ENCODE results near the gene GPR156. TPM values are rescaled to one million over a fixed set of nuclear protein-coding genes. Genes with fewer than 3 reads are reported as not detected.

Gene GPR156
- total RNA-seq, 2 donors from 2014 or later: 0.46 to 3.0 TPM

DNA sequence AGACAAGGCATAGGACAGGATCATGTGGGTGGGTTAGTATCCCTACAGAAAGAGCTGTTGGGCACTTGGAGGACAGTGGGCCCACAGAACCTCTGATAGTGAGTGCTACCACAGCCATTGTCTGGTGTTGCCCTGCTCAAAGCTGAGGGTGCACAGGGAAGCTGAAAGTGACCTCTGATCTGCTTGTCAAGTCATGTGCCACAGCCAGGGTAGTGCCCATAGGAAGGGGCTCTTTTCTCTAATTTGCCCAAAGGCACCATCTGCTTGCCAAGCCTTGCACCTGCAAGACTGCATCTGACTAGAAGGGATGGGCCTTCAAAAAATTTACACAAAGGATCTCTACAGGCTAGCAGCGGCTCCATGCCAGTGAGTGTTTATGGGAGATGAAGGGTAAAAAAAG lies 103.4 kb downstream of the GPR156 start:
- Histone ChIP-seq H3K36me3 (no peaks in the 10 kb centered on the region), H3K4me3 (no peak overlapping the region), H3K9me3 (no peaks in the 10 kb centered on the region), H3K27ac (no peak overlapping the region), H3K4me1 (replicated peaks) (no peaks in the 10 kb centered on the region), H3K27me3 (replicated peaks; ENCODE audit: insufficient read depth) (no peaks in the 10 kb centered on the region)
- 79% methylated on average over 1 of the region's 1 CpG for WGBS
- no peak for TF ChIP-seq POLR2A (IDR thresholded peaks at IDR 0.05)
- TF ChIP-seq POLR2AphosphoS5 (IDR thresholded peaks at IDR 0.05): no peak
- TF ChIP-seq, protein P1, sequence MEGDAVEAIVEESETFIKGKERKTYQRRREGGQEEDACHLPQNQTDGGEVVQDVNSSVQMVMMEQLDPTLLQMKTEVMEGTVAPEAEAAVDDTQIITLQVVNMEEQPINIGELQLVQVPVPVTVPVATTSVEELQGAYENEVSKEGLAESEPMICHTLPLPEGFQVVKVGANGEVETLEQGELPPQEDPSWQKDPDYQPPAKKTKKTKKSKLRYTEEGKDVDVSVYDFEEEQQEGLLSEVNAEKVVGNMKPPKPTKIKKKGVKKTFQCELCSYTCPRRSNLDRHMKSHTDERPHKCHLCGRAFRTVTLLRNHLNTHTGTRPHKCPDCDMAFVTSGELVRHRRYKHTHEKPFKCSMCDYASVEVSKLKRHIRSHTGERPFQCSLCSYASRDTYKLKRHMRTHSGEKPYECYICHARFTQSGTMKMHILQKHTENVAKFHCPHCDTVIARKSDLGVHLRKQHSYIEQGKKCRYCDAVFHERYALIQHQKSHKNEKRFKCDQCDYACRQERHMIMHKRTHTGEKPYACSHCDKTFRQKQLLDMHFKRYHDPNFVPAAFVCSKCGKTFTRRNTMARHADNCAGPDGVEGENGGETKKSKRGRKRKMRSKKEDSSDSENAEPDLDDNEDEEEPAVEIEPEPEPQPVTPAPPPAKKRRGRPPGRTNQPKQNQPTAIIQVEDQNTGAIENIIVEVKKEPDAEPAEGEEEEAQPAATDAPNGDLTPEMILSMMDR (IDR thresholded peaks at IDR 0.05): no peak
- intact Hi-C loops (cut with DNase I): loop anchor here (5.0 kb wide), 1 partner anchor 289 kb away; no protein-coding TSS in a partner anchor
- DNase-seq (ENCODE audit: low spot score): no peak

DNA sequence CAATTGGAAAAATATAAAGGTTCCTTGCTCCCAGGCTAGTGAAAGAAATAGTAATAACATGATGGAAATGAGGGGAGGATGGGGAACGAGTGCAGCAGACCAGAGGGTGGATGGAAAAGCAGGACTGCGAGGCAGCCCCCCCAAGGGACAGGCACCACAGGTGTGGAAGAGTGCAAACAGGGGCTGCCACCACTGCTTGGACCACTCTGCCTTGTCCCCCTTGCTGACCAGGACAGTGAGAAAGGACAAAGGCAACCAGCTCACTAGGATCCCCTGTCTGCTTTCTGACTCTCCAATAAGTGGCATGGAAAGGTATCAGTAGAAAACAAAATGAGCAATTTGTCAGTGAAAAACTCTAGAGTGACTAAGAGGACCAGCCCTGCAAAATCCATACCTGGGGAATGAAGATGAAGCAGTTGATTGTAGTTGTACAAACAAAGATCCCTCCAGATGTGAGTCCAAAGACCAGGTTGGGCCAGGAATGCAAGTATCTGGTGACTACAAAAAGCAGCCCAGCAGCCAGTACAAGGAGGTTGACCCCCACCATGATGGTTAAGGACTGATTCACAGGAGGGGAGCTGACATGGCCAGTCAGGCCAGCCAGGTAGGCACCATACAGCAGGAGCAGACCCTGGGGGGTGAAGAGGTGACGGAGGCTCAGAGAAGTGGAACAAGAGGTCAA lies 104.2 kb downstream of the GPR156 start:
- no peaks in the 10 kb centered on the region for H3K36me3 ChIP-seq
- 94% methylated on average over 3 of the region's 3 CpGs for WGBS
- no peaks in the 10 kb centered on the region for H3K27me3 ChIP-seq (replicated peaks; ENCODE audit: insufficient read depth)
- TF ChIP-seq, protein P1 (IDR thresholded peaks at IDR 0.05): no peak
- TF ChIP-seq POLR2A (IDR thresholded peaks at IDR 0.05): no peak
- TF ChIP-seq POLR2AphosphoS5 (IDR thresholded peaks at IDR 0.05): no peak
- intact Hi-C loops (cut with DNase I): loop anchor here (5.0 kb wide), 1 partner anchor 289 kb away; no protein-coding TSS in a partner anchor
- H3K4me1 ChIP-seq (replicated peaks): no peaks in the 10 kb centered on the region
- H3K9me3 ChIP-seq: no peaks in the 10 kb centered on the region
- no peak overlapping the region for H3K4me3 ChIP-seq
- DNase-seq (ENCODE audit: low spot score): no peak
- no peak overlapping the region for H3K27ac ChIP-seq

DNA sequence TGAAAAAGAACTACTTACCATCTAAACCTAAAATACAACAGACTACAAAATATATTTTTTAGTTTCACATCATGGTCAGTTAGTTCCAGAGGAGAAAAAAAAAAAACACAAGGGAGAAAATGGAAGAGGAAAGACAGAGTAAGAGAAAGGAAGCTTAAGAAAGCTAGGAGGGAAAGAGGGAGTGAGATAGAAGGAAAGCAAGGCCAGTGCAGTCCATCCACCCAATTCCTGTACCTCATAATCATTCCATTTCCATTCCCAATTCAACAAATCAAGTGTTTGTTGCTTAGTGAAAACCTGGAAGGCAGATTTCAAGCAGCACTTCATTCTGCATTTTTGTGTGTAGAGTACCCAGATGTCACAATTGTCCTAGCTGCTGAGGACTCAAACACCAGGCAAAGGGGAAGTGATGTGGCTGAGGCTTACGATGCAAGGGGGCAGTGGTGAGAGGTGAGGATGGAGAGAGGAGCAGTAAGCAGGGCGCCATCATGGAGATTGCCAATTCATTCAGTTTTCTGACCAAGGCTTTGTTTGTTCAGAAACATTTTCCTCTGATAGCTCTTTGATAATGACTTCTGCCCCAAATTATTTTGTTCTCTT lies 107.2 kb downstream of the GPR156 start:
- WGBS: 82% methylated on average over 2 of the region's 2 CpGs
- intact Hi-C loops (cut with DNase I): no loop called here
- no peaks in the 10 kb centered on the region for H3K9me3 ChIP-seq
- DNase-seq (ENCODE audit: low spot score): no peak
- H3K27ac ChIP-seq: no peak overlapping the region
- TF ChIP-seq, protein P1 (IDR thresholded peaks at IDR 0.05): no peak
- no peak for TF ChIP-seq POLR2A (IDR thresholded peaks at IDR 0.05)
- no peak for TF ChIP-seq POLR2AphosphoS5 (IDR thresholded peaks at IDR 0.05)
- no peaks in the 10 kb centered on the region for H3K36me3 ChIP-seq
- no peaks in the 10 kb centered on the region for H3K4me1 ChIP-seq (replicated peaks)
- H3K4me3 ChIP-seq: no peak overlapping the region
- H3K27me3 ChIP-seq (replicated peaks; ENCODE audit: insufficient read depth): no peaks in the 10 kb centered on the region

DNA sequence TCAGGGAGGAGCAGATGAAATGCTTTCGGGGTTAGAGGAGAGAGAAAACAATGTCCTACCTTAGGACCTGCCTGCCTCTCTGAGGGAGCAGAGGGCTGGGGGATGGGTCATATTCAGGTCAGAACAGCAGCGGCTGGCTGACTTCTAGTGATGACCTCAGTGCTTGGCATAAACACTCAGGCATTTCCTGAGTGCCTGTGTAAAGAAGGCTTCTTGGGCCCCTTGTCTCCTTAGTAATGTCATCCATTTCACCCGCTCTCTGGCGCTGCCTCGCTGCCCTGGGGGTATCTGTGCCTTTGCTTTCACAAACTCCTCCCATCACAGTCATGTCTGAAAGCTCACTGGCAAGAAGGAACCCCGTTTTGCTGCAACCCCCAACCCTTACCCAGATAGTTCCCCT lies 107.9 kb downstream of the GPR156 start:
- H3K36me3 ChIP-seq: no peaks in the 10 kb centered on the region
- H3K27ac ChIP-seq: no peak overlapping the region
- 14% methylated on average over 6 of the region's 6 CpGs for WGBS
- TF ChIP-seq, protein P1 (IDR thresholded peaks at IDR 0.05): peak in 1 of 4 experiments; percentile 14
- TF ChIP-seq POLR2A (IDR thresholded peaks at IDR 0.05) (no peak), POLR2AphosphoS5 (IDR thresholded peaks at IDR 0.05) (no peak)
- H3K27me3 ChIP-seq (replicated peaks; ENCODE audit: insufficient read depth): no peaks in the 10 kb centered on the region
- no peaks in the 10 kb centered on the region for H3K4me1 ChIP-seq (replicated peaks)
- H3K9me3 ChIP-seq: no peaks in the 10 kb centered on the region
- intact Hi-C loops (cut with DNase I): no loop called here
- DNase-seq (ENCODE audit: low spot score): peak; percentile 56
- H3K4me3 ChIP-seq: no peak overlapping the region
